GM21528 (cell line): Measurements from ENCODE around the gene DMBT1.

Experiments used
- ATAC-seq: cut with Tn5 transposase; IDR thresholded peaks from one replicate; pipeline ENCODE4 v1.9.1; 2021; ENCODE audit warnings: mild to moderate bottlenecking, moderate library complexity; ENCODE audit not compliant: unreplicated experiment, low FRiP score

Gene DMBT1

GRCh38 chr10:122546242-122546641 is 14.3 kb upstream of the DMBT1 start:
- ATAC-seq, result no peak

GRCh38 chr10:122548407-122549085 is 12.0 kb upstream of the DMBT1 start:
- ATAC-seq, result no peak

GRCh38 chr10:122549636-122550035 is 10.9 kb upstream of the DMBT1 start:
- no peak for ATAC-seq

GRCh38 chr10:122550427-122550826 is 10.1 kb upstream of the DMBT1 start:
- ATAC-seq, result no peak

GRCh38 chr10:122550983-122551382 is 9.6 kb upstream of the DMBT1 start:
- ATAC-seq, result no peak

GRCh38 chr10:122551450-122551849 is 9.1 kb upstream of the DMBT1 start:
- no peak for ATAC-seq

- no peak for ATAC-seq
These were observed 7.2 kb upstream of the DMBT1 start for GRCh38 chr10:122553341-122553740.

- no peak for ATAC-seq
These were observed 6.2 kb upstream of the DMBT1 start for GRCh38 chr10:122554131-122555036.

- ATAC-seq, result no peak
These were observed 5.1 kb upstream of the DMBT1 start for GRCh38 chr10:122555442-122555841.

GRCh38 chr10:122557516-122557915 is 3.0 kb upstream of the DMBT1 start:
- ATAC-seq, result no peak

- ATAC-seq, result no peak
These were observed 2.1 kb upstream of the DMBT1 start for GRCh38 chr10:122558452-122558851.

GRCh38 chr10:122559228-122559627 is 1.3 kb upstream of the DMBT1 start:
- ATAC-seq, result no peak

- ATAC-seq, result no peak
These were observed 658 bp downstream of the DMBT1 start for GRCh38 chr10:122561212-122561611.

GRCh38 chr10:122561792-122562191 is 1.2 kb downstream of the DMBT1 start:
- no peak for ATAC-seq

- ATAC-seq, result no peak
These were observed 4.4 kb downstream of the DMBT1 start for GRCh38 chr10:122564980-122565379.

GRCh38 chr10:122565766-122566206 is 5.2 kb downstream of the DMBT1 start:
- no peak for ATAC-seq

GRCh38 chr10:122566632-122567031 is 6.1 kb downstream of the DMBT1 start:
- ATAC-seq, result no peak

GRCh38 chr10:122567056-122567660 is 6.6 kb downstream of the DMBT1 start:
- ATAC-seq, result peak; percentile 58

- no peak for ATAC-seq
These were observed 8.0 kb downstream of the DMBT1 start for GRCh38 chr10:122568551-122568950.

- no peak for ATAC-seq
These were observed 10.4 kb downstream of the DMBT1 start for GRCh38 chr10:122570920-122571319.

- no peak for ATAC-seq
These were observed 11.3 kb downstream of the DMBT1 start for GRCh38 chr10:122571892-122572291.
